HL-60 (cell line): Measurements from ENCODE around the gene GPR31.

ENCODE experiments used
- POLR2AphosphoS5 ChIP-seq: IDR thresholded peaks from 2 replicates; pipeline ENCODE4 v1.6.1; 2012; ENCODE audit warnings: low read depth
- SPI1 ChIP-seq: IDR thresholded peaks from 2 replicates; pipeline ENCODE4 v1.6.1; 2012; ENCODE audit warnings: low read depth, mild to moderate bottlenecking, borderline replicate concordance
- TF ChIP-seq, protein P1 (sequence below): IDR thresholded peaks from one replicate; pipeline ENCODE4 v1.5.1; 2011; ENCODE audit warnings: low read length, control low read depth, inconsistent platforms; ENCODE audit not compliant: insufficient read depth
- TF ChIP-seq, protein P2 (sequence below): IDR thresholded peaks from 2 replicates; pipeline ENCODE4 v1.6.1; 2012; ENCODE audit warnings: low read depth; ENCODE audit not compliant: insufficient replicate concordance

DNA sequence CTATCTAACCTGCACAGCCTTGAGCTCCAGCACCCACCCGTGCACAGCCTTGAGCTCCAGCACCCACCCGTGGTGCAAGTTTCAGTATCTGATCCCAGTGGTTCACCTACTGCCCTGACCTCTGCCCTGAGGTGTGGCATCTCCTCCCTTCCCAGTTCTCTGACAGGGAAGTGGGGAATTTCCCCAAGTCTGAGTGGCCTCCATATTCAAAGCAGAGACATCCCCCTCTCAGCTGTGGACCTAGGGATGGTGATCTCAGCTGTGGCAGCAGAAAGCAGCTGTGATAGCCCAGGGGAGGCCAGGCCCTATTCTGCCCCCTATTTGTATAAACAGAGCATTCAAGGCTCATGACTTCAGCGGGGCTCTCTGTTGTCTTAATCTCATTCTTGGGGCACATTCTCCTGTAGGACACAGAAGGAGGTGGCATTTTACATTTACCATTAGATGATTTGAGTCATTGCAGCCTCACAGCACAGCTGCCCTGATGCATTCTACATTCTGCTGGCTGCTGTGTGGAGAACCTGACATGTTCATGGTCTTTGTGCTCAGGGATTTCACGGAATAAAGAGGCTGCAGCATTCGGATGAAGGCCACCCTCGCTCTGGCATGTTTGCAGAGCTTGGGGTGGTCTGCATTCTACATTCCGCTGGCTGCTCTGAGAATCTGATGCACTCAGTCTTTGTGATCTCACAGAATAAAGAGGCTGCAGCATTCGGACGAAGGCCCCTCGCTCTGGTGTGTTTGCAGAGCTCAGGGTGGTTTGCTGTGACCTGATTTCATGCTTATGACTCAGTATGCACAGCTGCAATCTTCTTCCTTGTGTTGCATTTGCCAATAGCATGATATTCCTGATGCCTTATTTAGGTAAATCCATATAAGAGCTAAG lies 16.9 kb downstream of the GPR31 start:
- TF ChIP-seq, protein P1, sequence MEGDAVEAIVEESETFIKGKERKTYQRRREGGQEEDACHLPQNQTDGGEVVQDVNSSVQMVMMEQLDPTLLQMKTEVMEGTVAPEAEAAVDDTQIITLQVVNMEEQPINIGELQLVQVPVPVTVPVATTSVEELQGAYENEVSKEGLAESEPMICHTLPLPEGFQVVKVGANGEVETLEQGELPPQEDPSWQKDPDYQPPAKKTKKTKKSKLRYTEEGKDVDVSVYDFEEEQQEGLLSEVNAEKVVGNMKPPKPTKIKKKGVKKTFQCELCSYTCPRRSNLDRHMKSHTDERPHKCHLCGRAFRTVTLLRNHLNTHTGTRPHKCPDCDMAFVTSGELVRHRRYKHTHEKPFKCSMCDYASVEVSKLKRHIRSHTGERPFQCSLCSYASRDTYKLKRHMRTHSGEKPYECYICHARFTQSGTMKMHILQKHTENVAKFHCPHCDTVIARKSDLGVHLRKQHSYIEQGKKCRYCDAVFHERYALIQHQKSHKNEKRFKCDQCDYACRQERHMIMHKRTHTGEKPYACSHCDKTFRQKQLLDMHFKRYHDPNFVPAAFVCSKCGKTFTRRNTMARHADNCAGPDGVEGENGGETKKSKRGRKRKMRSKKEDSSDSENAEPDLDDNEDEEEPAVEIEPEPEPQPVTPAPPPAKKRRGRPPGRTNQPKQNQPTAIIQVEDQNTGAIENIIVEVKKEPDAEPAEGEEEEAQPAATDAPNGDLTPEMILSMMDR, result no peak
- no peak for TF ChIP-seq SPI1
- TF ChIP-seq POLR2AphosphoS5, result no peak
- TF ChIP-seq, protein P2, sequence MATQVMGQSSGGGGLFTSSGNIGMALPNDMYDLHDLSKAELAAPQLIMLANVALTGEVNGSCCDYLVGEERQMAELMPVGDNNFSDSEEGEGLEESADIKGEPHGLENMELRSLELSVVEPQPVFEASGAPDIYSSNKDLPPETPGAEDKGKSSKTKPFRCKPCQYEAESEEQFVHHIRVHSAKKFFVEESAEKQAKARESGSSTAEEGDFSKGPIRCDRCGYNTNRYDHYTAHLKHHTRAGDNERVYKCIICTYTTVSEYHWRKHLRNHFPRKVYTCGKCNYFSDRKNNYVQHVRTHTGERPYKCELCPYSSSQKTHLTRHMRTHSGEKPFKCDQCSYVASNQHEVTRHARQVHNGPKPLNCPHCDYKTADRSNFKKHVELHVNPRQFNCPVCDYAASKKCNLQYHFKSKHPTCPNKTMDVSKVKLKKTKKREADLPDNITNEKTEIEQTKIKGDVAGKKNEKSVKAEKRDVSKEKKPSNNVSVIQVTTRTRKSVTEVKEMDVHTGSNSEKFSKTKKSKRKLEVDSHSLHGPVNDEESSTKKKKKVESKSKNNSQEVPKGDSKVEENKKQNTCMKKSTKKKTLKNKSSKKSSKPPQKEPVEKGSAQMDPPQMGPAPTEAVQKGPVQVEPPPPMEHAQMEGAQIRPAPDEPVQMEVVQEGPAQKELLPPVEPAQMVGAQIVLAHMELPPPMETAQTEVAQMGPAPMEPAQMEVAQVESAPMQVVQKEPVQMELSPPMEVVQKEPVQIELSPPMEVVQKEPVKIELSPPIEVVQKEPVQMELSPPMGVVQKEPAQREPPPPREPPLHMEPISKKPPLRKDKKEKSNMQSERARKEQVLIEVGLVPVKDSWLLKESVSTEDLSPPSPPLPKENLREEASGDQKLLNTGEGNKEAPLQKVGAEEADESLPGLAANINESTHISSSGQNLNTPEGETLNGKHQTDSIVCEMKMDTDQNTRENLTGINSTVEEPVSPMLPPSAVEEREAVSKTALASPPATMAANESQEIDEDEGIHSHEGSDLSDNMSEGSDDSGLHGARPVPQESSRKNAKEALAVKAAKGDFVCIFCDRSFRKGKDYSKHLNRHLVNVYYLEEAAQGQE, result no peak
